ENCODE data around the gene CPEB3. TPM values are rescaled to one million over a fixed set of nuclear protein-coding genes. Genes with fewer than 3 reads are reported as not detected.

CPEB3 gene
- polyA plus RNA-seq, 2 of the 4 experiments (the other 2 are of a cell fraction) = 0.37 to 0.41 TPM

DNA sequence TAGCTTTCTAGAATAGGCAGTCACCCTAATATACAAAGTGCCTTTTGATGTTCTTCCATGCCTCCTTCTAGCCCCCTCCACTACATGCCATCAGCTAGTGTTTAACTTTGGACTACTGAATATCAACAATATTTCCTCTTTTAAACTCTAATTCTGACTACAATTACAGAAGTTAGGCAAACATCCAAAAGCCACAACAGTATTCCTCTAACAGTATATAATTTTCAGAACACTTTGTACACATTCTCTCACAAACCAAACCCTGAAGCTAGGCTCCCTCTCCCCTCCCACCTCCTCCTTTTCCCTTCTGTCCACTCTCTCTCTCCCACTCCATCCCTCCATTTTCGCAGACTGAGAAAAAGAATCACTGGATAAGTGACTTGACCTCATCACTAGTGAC is 59.7 kb downstream of the CPEB3 start:
- ChIA-PET POLR2A (no interaction called here), CTCF (interaction anchor here (0.7 to 1.6 kb wide), 3 partner anchors 9 to 61 kb away, joined by 3 to 5 read pairs (median 4); no protein-coding TSS in a partner anchor)
- 84% methylated on average over 1 of the region's 1 CpG for WGBS (ENCODE audit: missing lambda C conversion rate)
- TF ChIP-seq NPAS2 (CRISPR knock-in tag; IDR thresholded peaks at IDR 0.05; ENCODE audit: borderline replicate concordance) = no peak
- TF ChIP-seq CHD4 (IDR thresholded peaks at IDR 0.05; ENCODE audit: borderline replicate concordance) = no peak
- no peak for TF ChIP-seq HDAC2 (IDR thresholded peaks at IDR 0.05)
- TF ChIP-seq, protein P1, sequence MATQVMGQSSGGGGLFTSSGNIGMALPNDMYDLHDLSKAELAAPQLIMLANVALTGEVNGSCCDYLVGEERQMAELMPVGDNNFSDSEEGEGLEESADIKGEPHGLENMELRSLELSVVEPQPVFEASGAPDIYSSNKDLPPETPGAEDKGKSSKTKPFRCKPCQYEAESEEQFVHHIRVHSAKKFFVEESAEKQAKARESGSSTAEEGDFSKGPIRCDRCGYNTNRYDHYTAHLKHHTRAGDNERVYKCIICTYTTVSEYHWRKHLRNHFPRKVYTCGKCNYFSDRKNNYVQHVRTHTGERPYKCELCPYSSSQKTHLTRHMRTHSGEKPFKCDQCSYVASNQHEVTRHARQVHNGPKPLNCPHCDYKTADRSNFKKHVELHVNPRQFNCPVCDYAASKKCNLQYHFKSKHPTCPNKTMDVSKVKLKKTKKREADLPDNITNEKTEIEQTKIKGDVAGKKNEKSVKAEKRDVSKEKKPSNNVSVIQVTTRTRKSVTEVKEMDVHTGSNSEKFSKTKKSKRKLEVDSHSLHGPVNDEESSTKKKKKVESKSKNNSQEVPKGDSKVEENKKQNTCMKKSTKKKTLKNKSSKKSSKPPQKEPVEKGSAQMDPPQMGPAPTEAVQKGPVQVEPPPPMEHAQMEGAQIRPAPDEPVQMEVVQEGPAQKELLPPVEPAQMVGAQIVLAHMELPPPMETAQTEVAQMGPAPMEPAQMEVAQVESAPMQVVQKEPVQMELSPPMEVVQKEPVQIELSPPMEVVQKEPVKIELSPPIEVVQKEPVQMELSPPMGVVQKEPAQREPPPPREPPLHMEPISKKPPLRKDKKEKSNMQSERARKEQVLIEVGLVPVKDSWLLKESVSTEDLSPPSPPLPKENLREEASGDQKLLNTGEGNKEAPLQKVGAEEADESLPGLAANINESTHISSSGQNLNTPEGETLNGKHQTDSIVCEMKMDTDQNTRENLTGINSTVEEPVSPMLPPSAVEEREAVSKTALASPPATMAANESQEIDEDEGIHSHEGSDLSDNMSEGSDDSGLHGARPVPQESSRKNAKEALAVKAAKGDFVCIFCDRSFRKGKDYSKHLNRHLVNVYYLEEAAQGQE (IDR thresholded peaks at IDR 0.05) = no peak
- ATAC-seq (no peak), FAIRE-seq (no peak), DNase-seq (ENCODE audit: low read depth in 1 of 2, low spot score in 1 of 2) (no peak)
- Histone ChIP-seq H3K27ac (no peak overlapping the region), H3K4me1 (no peaks in the 10 kb centered on the region), H3K4me3 (no peak overlapping the region), H3K4me2 (no peak overlapping the region), H3K9me3 (no peaks in the 10 kb centered on the region)

GRCh38 chr10:92222603-92223262 is 68.1 kb downstream of the CPEB3 start:
- TF ChIP-seq, protein P2, sequence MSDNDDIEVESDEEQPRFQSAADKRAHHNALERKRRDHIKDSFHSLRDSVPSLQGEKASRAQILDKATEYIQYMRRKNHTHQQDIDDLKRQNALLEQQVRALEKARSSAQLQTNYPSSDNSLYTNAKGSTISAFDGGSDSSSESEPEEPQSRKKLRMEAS (IDR thresholded peaks at IDR 0.05) = no peak
- TF ChIP-seq FOSL2 (IDR thresholded peaks at IDR 0.05) (no peak), FOSL2 (CRISPR knock-in tag; IDR thresholded peaks at IDR 0.05) (peak; percentile 43; the same call in 1 of the 2 replicates), JUNB (IDR thresholded peaks at IDR 0.05) (peak; percentile 46), HEYL (CRISPR knock-in tag; IDR thresholded peaks at IDR 0.05) (no peak)
- ATAC-seq = peak; percentile 47 to 48; a peak in 3 of 6 replicates
- ChIA-PET POLR2A (no interaction called here), CTCF (interaction anchor here (0.7 kb wide), 1 partner anchor 8 kb away, joined by 3 read pairs; no protein-coding TSS in a partner anchor)
- Histone ChIP-seq H3K4me1 (peaks cover 13% of the 10 kb centered on the region), H3K27ac (0 out of 6 replicates have a peak overlapping the region, but pooled peaks of 1 of the 2 experiments have one; percentile 20), H3K4me3 (no peak overlapping the region), H3K4me2 (peak overlapping the region; percentile 36), H3K9me3 (no peaks in the 10 kb centered on the region)
- DNase-seq (ENCODE audit: low read depth in 1 of 2, low spot score in 1 of 2) = peak in 1 of 2 experiments; percentile 52
- FAIRE-seq = no peak
- WGBS (ENCODE audit: missing lambda C conversion rate) = 20% methylated on average over 1 of the region's 1 CpG

- Histone ChIP-seq H3K4me1 (peaks cover 13% of the 10 kb centered on the region), H3K4me2 (no peak overlapping the region), H3K27ac (no peak overlapping the region), H3K4me3 (no peak overlapping the region), H3K9me3 (no peaks in the 10 kb centered on the region)
- ATAC-seq = no peak
- no peak for DNase-seq (ENCODE audit: low read depth in 1 of 2, low spot score in 1 of 2)
- no peak for FAIRE-seq
- WGBS (ENCODE audit: missing lambda C conversion rate) = 72% methylated on average over 6 of the region's 6 CpGs
- POLR2A ChIA-PET = interaction anchor here (0.6 kb wide), 1 partner anchor 10 kb away, joined by 3 read pairs; no protein-coding TSS in a partner anchor
- CTCF ChIA-PET = interaction anchor here (1.2 kb wide), 1 partner anchor 189 kb away, joined by 4 read pairs; no protein-coding TSS in a partner anchor
- TF ChIP-seq BHLHE40 (IDR thresholded peaks at IDR 0.05; ENCODE audit: low read depth, low read length) (no peak), RNF2 (IDR thresholded peaks at IDR 0.05; ENCODE audit: borderline replicate concordance, low read depth) (no peak), FOXS1 (CRISPR knock-in tag; IDR thresholded peaks at IDR 0.05) (no peak)
- TF ChIP-seq, protein P3, sequence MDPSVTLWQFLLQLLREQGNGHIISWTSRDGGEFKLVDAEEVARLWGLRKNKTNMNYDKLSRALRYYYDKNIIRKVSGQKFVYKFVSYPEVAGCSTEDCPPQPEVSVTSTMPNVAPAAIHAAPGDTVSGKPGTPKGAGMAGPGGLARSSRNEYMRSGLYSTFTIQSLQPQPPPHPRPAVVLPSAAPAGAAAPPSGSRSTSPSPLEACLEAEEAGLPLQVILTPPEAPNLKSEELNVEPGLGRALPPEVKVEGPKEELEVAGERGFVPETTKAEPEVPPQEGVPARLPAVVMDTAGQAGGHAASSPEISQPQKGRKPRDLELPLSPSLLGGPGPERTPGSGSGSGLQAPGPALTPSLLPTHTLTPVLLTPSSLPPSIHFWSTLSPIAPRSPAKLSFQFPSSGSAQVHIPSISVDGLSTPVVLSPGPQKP (IDR thresholded peaks at IDR 0.05; ENCODE audit: low read depth, low read length) = no peak
- TF ChIP-seq, protein P1 (IDR thresholded peaks at IDR 0.05) = no peak
Observed at GRCh38 chr10:92219559-92219958, 71.3 kb downstream of the CPEB3 start.
